Breast epithelium (tissue), 3 donors: ENCODE measurements around the gene GJD3.

ENCODE experiments used
- POLR2A ChIP-seq: fragments of 450-650 bp; IDR thresholded peaks from one replicate; pipeline ENCODE4 v1.6.1; 2016; ENCODE audit warnings: antibody characterized with exemption, mild to moderate bottlenecking, moderate library complexity
- POLR2AphosphoS5 ChIP-seq, 3 donors: sonication (generic); formaldehyde crosslinking; IDR thresholded peaks; one replicate each; pipeline ENCODE4 v1.6.1; 2017; ENCODE audit warnings: antibody characterized with exemption in 3 of 3
- TF ChIP-seq, protein P1 (sequence below), 3 donors: fragments of 450-650 bp; IDR thresholded peaks; one replicate each; pipeline ENCODE4 v1.5.1; 2016 to 2017; ENCODE audit warnings: antibody characterized with exemption in 3 of 3, mild to moderate bottlenecking in 3 of 3, moderate library complexity in 3 of 3

- TF ChIP-seq POLR2AphosphoS5 (IDR thresholded peaks at IDR 0.05) (no peak), POLR2A (no peak)
- TF ChIP-seq, protein P1, sequence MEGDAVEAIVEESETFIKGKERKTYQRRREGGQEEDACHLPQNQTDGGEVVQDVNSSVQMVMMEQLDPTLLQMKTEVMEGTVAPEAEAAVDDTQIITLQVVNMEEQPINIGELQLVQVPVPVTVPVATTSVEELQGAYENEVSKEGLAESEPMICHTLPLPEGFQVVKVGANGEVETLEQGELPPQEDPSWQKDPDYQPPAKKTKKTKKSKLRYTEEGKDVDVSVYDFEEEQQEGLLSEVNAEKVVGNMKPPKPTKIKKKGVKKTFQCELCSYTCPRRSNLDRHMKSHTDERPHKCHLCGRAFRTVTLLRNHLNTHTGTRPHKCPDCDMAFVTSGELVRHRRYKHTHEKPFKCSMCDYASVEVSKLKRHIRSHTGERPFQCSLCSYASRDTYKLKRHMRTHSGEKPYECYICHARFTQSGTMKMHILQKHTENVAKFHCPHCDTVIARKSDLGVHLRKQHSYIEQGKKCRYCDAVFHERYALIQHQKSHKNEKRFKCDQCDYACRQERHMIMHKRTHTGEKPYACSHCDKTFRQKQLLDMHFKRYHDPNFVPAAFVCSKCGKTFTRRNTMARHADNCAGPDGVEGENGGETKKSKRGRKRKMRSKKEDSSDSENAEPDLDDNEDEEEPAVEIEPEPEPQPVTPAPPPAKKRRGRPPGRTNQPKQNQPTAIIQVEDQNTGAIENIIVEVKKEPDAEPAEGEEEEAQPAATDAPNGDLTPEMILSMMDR (IDR thresholded peaks at IDR 0.05): no peak
These were observed 11.7 kb downstream of the GJD3 start for GRCh38 chr17:40352779-40353394.
